OCI-LY1 (cell line): ENCODE measurements around the gene MGAT3.

ENCODE experiments used
- H2AFZ ChIP-seq: fragments of 200-600 bp; sonication (generic), shearing (Covaris generic); 2 replicates; pipeline ENCODE4 v1.6.0; 2014; ENCODE audit warnings: antibody characterized with exemption, mild to moderate bottlenecking, low read length
- H3F3A ChIP-seq: fragments of 200-600 bp; sonication (generic), shearing (Covaris generic); 2 replicates; pipeline ENCODE4 v1.6.0; 2014; ENCODE audit warnings: mild to moderate bottlenecking, antibody characterized with exemption, low read length, moderate library complexity; ENCODE audit not compliant: insufficient read depth
- H3K27ac ChIP-seq: fragments of 200-600 bp; sonication (generic); 2 replicates; pipeline ENCODE4 v1.5.1; 2014; ENCODE audit warnings: low read length, mixed run types, mild to moderate bottlenecking, low read depth; ENCODE audit not compliant: poor library complexity, severe bottlenecking
- H3K27me3 ChIP-seq: fragments of 200-600 bp; sonication (generic); 2 replicates; pipeline ENCODE4 v1.6.0; 2014; ENCODE audit warnings: antibody characterized with exemption, mild to moderate bottlenecking, low read length, moderate library complexity; ENCODE audit not compliant: insufficient read depth
- H3K36me3 ChIP-seq: fragments of 200-600 bp; sonication (generic); 2 replicates; pipeline ENCODE4 v1.6.1; 2014; ENCODE audit warnings: mild to moderate bottlenecking, antibody characterized with exemption, low read length, moderate library complexity, mixed read lengths; ENCODE audit not compliant: insufficient read depth
- H3K4me1 ChIP-seq: fragments of 200-600 bp; sonication (generic); 2 replicates; pipeline ENCODE4 v1.5.1; 2014; ENCODE audit warnings: mild to moderate bottlenecking, low read length, moderate library complexity; ENCODE audit not compliant: insufficient read depth, severe bottlenecking
- H3K4me2 ChIP-seq: fragments of 200-600 bp; sonication (generic), shearing (Covaris generic); 2 replicates; pipeline ENCODE4 v1.6.1; 2014; ENCODE audit warnings: low read length
- H3K4me3 ChIP-seq: fragments of 200-600 bp; sonication (generic); 2 replicates; pipeline ENCODE4 v1.5.1; 2014; ENCODE audit warnings: low read length, low read depth, mild to moderate bottlenecking, mixed read lengths; ENCODE audit not compliant: poor library complexity, severe bottlenecking
- H3K79me2 ChIP-seq: fragments of 200-600 bp; shearing (Covaris generic); 2 replicates; pipeline ENCODE4 v1.6.1; 2016; ENCODE audit warnings: mixed run types, low read length, mixed read lengths; ENCODE audit not compliant: insufficient read depth
- H3K9ac ChIP-seq: fragments of 200-600 bp; sonication (generic), shearing (Covaris generic); 2 replicates; pipeline ENCODE4 v1.6.1; 2014; ENCODE audit warnings: mild to moderate bottlenecking, low read length, mixed read lengths
- H3K9me2 ChIP-seq: fragments of 200-600 bp; sonication (generic), shearing (Covaris generic); 2 replicates; pipeline ENCODE4 v1.6.1; 2014; ENCODE audit warnings: low read depth, mild to moderate bottlenecking, low read length, mixed read lengths
- H3K9me3 ChIP-seq: fragments of 200-600 bp; shearing (Covaris generic); 2 replicates; pipeline ENCODE4 v1.6.1; 2014; ENCODE audit warnings: low read length, mixed read lengths
- H4K20me1 ChIP-seq: fragments of 200-600 bp; sonication (generic), shearing (Covaris generic); 2 replicates; pipeline ENCODE4 v1.6.0; 2016; ENCODE audit warnings: mild to moderate bottlenecking, low read length; ENCODE audit not compliant: insufficient read depth
- CTCF ChIP-seq: fragments of 200-600 bp; sonication (generic), shearing (Covaris generic); IDR thresholded peaks from 2 replicates; pipeline ENCODE4 v1.5.1; 2017; ENCODE audit warnings: mild to moderate bottlenecking, antibody characterized with exemption, low read length, moderate library complexity, mixed read lengths
- EZH2 ChIP-seq: fragments of 200-600 bp; sonication (generic), shearing (Covaris generic); IDR thresholded peaks from 2 replicates; pipeline ENCODE4 v1.8.0; 2017; ENCODE audit warnings: borderline replicate concordance, mixed run types, mild to moderate bottlenecking, antibody characterized with exemption, low read length, moderate library complexity, mixed read lengths

MGAT3 gene

GRCh38 chr22:39525658-39525975 lies 68.8 kb downstream of the MGAT3 start:
- no peaks in the 10 kb centered on the region for H4K20me1 ChIP-seq
- H3F3A ChIP-seq: peaks cover 28% of the 10 kb centered on the region
- 0 out of 2 replicates have a peak overlapping the region, but pooled peaks have one; percentile 18 for H3K4me2 ChIP-seq
- H3K9me2 ChIP-seq: no peaks in the 10 kb centered on the region
- H3K27me3 ChIP-seq: no peaks in the 10 kb centered on the region
- H2AFZ ChIP-seq: no peak overlapping the region
- H3K27ac ChIP-seq: peak overlapping the region; percentile 98
- H3K4me3 ChIP-seq: no peak overlapping the region
- peaks cover 71% of the 10 kb centered on the region for H3K4me1 ChIP-seq
- peaks cover 12% of the 10 kb centered on the region for H3K79me2 ChIP-seq
- H3K9me3 ChIP-seq: no peaks in the 10 kb centered on the region
- H3K36me3 ChIP-seq: peaks cover 71% of the 10 kb centered on the region
- TF ChIP-seq CTCF (no peak), EZH2 (no peak)
- H3K9ac ChIP-seq: no peak overlapping the region

GRCh38 chr22:39526736-39527171 lies 69.9 kb downstream of the MGAT3 start:
- no peaks in the 10 kb centered on the region for H4K20me1 ChIP-seq
- peaks cover 67% of the 10 kb centered on the region for H3K36me3 ChIP-seq
- peaks cover 28% of the 10 kb centered on the region for H3F3A ChIP-seq
- no peak overlapping the region for H2AFZ ChIP-seq
- H3K4me1 ChIP-seq: peaks cover 77% of the 10 kb centered on the region
- H3K9me3 ChIP-seq: no peaks in the 10 kb centered on the region
- H3K9ac ChIP-seq: no peak overlapping the region
- H3K9me2 ChIP-seq: no peaks in the 10 kb centered on the region
- H3K27me3 ChIP-seq: no peaks in the 10 kb centered on the region
- no peak overlapping the region for H3K4me3 ChIP-seq
- peak overlapping the region; percentile 98 for H3K27ac ChIP-seq
- peaks cover 9% of the 10 kb centered on the region for H3K79me2 ChIP-seq
- no peak for TF ChIP-seq CTCF
- TF ChIP-seq EZH2: no peak
- no peak overlapping the region; the same call in 1 of the 2 replicates for H3K4me2 ChIP-seq

GRCh38 chr22:39527481-39527961 lies 70.7 kb downstream of the MGAT3 start:
- peaks cover 14% of the 10 kb centered on the region for H3K79me2 ChIP-seq
- no peaks in the 10 kb centered on the region for H4K20me1 ChIP-seq
- H3K9me3 ChIP-seq: no peaks in the 10 kb centered on the region
- H3K4me1 ChIP-seq: peaks cover 73% of the 10 kb centered on the region
- H3K27me3 ChIP-seq: no peaks in the 10 kb centered on the region
- H3K4me3 ChIP-seq: peak overlapping the region; percentile 58
- H3K9ac ChIP-seq: peak overlapping the region; percentile 68; the same call in 1 of the 2 replicates
- peaks cover 65% of the 10 kb centered on the region for H3K36me3 ChIP-seq
- peak overlapping the region; percentile 77 for H3K4me2 ChIP-seq
- TF ChIP-seq CTCF: no peak
- no peak for TF ChIP-seq EZH2
- H2AFZ ChIP-seq: no peak overlapping the region
- peak overlapping the region; percentile 98 for H3K27ac ChIP-seq
- H3F3A ChIP-seq: peaks cover 28% of the 10 kb centered on the region
- H3K9me2 ChIP-seq: no peaks in the 10 kb centered on the region
